22Rv1 (cell line): ENCODE results near the gene RAMP1.

ENCODE experiments used
- ZFX ChIP-seq: fragments of 450-650 bp; IDR thresholded peaks from 2 replicates; pipeline ENCODE4 v1.6.1; 2017; ENCODE audit warnings: antibody characterized with exemption, borderline replicate concordance
- TF ChIP-seq, protein P1 (sequence below): fragments of 450-650 bp; IDR thresholded peaks from 2 replicates; pipeline ENCODE4 v1.5.1; 2017; ENCODE audit warnings: mild to moderate bottlenecking

GRCh38 chr2:237898057-237898414 is 38.6 kb downstream of the RAMP1 start:
- TF ChIP-seq, protein P1, sequence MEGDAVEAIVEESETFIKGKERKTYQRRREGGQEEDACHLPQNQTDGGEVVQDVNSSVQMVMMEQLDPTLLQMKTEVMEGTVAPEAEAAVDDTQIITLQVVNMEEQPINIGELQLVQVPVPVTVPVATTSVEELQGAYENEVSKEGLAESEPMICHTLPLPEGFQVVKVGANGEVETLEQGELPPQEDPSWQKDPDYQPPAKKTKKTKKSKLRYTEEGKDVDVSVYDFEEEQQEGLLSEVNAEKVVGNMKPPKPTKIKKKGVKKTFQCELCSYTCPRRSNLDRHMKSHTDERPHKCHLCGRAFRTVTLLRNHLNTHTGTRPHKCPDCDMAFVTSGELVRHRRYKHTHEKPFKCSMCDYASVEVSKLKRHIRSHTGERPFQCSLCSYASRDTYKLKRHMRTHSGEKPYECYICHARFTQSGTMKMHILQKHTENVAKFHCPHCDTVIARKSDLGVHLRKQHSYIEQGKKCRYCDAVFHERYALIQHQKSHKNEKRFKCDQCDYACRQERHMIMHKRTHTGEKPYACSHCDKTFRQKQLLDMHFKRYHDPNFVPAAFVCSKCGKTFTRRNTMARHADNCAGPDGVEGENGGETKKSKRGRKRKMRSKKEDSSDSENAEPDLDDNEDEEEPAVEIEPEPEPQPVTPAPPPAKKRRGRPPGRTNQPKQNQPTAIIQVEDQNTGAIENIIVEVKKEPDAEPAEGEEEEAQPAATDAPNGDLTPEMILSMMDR, result no peak
- TF ChIP-seq ZFX, result no peak
